ENCODE results near the gene RNU6-1. TPM values are rescaled to one million over a fixed set of nuclear protein-coding genes. Genes with fewer than 3 reads are reported as not detected.

Gene RNU6-1
- total and polyA plus RNA-seq, 2 donors (not counting 3 experiments of a cell fraction or from before 2014, with no cell fraction given): not detected

GRCh38 chr15:67815036-67815592, 24.7 kb downstream of the RNU6-1 start:
- Histone ChIP-seq H3K4me2 (ENCODE audit: insufficient read depth, low read length) (no peak overlapping the region), H3K79me2 (ENCODE audit: control insufficient read depth, insufficient read depth, low read length) (no peaks in the 10 kb centered on the region), H3K9me3 (replicated peaks; ENCODE audit: control insufficient read depth, insufficient read depth, low read length) (no peaks in the 10 kb centered on the region), H3K9me1 (replicated peaks; ENCODE audit: control insufficient read depth, extremely low read depth, insufficient read depth, low read length) (no peaks in the 10 kb centered on the region), H3K27me3 (ENCODE audit: control insufficient read depth in 2 of 2, insufficient read depth in 2 of 2, low read length in 2 of 2) (peaks cover 20 to 28% of the 10 kb centered on the region in 2 experiments), H3K36me3 (ENCODE audit: control insufficient read depth in 2 of 2, extremely low read depth in 1 of 2, insufficient read depth in 2 of 2, low read length in 2 of 2) (no peaks in the 10 kb centered on the region), H3K4me1 (ENCODE audit: control insufficient read depth, extremely low read depth, insufficient read depth, low read length) (no peaks in the 10 kb centered on the region), H4K20me1 (replicated peaks; ENCODE audit: control insufficient read depth, extremely low read depth, insufficient read depth, low read length) (no peaks in the 10 kb centered on the region), H2AFZ (ENCODE audit: low read depth, low read length) (no peak overlapping the region), H3K27ac (ENCODE audit: insufficient read depth, low read depth, low read length) (no peak overlapping the region), H3K4me3 (replicated peaks in 1 of 3; ENCODE audit: insufficient read depth in 1 of 3, low read depth in 1 of 3, low read length in 3 of 3) (no peak overlapping the region), H3K9ac (replicated peaks; ENCODE audit: extremely low read depth, insufficient read depth, low read length) (no peak overlapping the region)
- DNase-seq (ENCODE audit: low read depth, low spot score) (no peak), FAIRE-seq (no peak)
- CTCF ChIA-PET: interaction anchor here (2.2 kb wide), 1 partner anchor 21 kb away, joined by 7 read pairs; no protein-coding TSS in a partner anchor
- dilution Hi-C loops (cut with MboI; ENCODE audit: extremely low pct_ligation_motif_present, low sequenced_read_pairs) (no loop called here), intact Hi-C loops (cut with micrococcal nuclease) (no loop called here)
- no TSS peak for BruUV-seq (replicated peaks)
- POLR2A ChIA-PET: no interaction called here
- TF ChIP-seq, protein P1, sequence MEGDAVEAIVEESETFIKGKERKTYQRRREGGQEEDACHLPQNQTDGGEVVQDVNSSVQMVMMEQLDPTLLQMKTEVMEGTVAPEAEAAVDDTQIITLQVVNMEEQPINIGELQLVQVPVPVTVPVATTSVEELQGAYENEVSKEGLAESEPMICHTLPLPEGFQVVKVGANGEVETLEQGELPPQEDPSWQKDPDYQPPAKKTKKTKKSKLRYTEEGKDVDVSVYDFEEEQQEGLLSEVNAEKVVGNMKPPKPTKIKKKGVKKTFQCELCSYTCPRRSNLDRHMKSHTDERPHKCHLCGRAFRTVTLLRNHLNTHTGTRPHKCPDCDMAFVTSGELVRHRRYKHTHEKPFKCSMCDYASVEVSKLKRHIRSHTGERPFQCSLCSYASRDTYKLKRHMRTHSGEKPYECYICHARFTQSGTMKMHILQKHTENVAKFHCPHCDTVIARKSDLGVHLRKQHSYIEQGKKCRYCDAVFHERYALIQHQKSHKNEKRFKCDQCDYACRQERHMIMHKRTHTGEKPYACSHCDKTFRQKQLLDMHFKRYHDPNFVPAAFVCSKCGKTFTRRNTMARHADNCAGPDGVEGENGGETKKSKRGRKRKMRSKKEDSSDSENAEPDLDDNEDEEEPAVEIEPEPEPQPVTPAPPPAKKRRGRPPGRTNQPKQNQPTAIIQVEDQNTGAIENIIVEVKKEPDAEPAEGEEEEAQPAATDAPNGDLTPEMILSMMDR (IDR thresholded peaks at IDR 0.05; ENCODE audit: extremely low read depth in 1 of 2, insufficient read depth in 1 of 2, low read depth in 1 of 2, low read length in 2 of 2): no peak
- no peak for TF ChIP-seq POLR2A (IDR thresholded peaks at IDR 0.05; ENCODE audit: low read depth, low read length)
- TF ChIP-seq JUN (IDR thresholded peaks at IDR 0.05; ENCODE audit: borderline replicate concordance, insufficient read depth, insufficient read length, low read depth): no peak
- no peak for TF ChIP-seq EZH2 (IDR thresholded peaks at IDR 0.05; ENCODE audit: borderline replicate concordance, low read depth, low read length, severe bottlenecking)
- TF ChIP-seq MYC (IDR thresholded peaks at IDR 0.05; ENCODE audit: low read depth, low read length): no peak
- no peak for TF ChIP-seq GATA2 (IDR thresholded peaks at IDR 0.05; ENCODE audit: insufficient read depth, insufficient read length, low read depth, low read length)
- no peak for TF ChIP-seq FOS (IDR thresholded peaks at IDR 0.05; ENCODE audit: borderline replicate concordance, insufficient read depth, low read length)
- TF ChIP-seq, protein P2, sequence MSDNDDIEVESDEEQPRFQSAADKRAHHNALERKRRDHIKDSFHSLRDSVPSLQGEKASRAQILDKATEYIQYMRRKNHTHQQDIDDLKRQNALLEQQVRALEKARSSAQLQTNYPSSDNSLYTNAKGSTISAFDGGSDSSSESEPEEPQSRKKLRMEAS (IDR thresholded peaks at IDR 0.05; ENCODE audit: insufficient read depth, insufficient read length): no peak
- no peak for TF ChIP-seq POLR2AphosphoS5 (IDR thresholded peaks at IDR 0.05; ENCODE audit: insufficient read depth, low read depth, low read length)

Measured in endothelial cell of umbilical vein (primary cell).